ENCODE results near the gene MED13L.
A peak's percentile ranks its signal among the peaks of the same experiment; 100 is the strongest.

The MED13L gene

DNA sequence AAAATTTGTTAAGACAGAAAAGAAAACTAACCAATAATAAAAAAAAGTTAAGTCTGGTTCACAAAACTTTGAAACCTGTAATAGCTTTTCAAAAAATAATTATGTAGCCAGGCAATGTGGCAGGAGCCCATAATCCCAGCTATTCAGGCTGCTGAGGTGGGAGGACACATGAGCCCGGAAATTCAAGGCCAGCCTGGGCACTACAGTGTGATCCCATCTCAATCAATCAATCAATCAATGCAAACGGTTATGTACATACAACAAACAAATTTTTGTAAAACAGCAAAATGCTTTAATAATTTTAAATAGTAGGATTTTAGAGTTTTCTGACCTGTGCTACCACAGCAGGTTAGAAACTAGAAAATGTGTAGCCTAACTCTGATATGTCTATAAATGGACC, 152.4 kb downstream of the MED13L start:
- no peak for DNase-seq

DNA sequence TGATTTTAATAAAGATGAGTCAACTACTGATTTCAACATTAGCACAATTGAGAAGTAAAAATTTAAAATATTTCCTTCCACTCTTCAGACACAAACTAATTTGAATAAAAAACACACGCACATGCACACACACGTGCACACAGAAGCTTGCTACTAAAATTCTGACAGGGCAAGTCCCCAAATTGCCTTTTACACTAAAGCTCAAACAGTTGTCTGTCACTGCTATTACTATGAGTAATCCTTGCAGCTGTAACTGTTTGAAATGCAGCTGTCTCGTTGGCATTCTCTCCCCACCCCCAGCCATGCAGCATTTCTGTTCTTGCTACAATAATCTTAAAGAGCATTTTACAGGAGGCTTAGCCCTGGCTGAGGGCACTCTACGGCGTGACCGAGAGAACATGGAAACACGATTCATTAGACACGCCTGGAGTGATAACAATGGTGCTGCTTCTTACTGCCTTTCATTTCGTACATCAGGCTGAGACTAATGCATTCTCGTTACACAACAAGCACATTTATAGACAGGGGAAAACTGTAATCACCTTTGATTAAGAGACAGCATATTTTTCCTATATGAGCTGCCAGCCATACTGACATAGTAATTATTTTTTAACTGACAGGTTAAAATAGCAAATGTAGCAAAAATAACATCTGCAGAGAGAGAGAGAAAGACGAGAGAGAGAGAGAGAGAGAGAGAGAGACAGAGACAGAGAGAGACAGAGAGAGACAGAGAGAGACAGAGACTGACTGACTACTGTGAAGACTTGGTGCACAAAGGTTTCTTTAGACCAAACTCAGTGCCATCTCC, 153.8 kb downstream of the MED13L start:
- peak; percentile 72 to 80 for DNase-seq

DNA sequence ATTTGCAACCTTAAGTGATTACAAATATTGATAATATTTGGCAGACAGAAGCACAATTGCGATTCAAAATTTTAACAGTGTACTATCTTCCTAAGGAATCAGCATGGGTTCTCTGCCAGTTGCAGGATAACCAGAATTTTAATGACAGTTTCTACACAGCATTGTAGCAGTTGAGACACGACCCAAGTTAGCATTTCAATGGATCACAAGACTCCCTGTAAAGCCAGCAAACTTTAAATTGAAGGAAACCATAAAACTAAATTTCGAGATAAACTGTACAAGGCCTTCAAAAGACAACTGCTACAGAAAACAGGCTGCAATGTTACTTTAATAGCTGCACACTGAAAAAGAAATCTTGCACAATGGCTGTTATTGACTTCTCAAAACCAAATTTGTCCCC, 154.9 kb downstream of the MED13L start:
- DNase-seq = no peak

DNA sequence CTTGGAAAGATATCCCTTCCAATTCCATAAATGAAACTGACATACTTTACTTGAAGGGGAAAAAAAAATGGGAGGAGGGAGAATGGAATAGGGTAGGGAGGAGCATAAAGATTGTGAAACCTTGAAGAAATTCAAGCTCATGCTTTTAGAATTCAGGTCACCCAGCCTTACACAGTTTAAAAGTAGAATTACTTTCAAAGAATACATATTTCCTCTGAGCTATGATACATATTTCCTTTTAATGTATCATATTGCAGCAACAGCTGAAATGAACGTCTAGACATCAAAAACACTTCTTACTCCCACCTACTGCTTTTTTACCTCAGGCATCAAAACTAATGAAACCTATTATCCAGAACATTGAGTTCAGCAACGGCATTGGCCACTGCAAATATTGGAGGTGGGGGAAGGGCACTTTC, 156.0 kb downstream of the MED13L start:
- DNase-seq = no peak

DNA sequence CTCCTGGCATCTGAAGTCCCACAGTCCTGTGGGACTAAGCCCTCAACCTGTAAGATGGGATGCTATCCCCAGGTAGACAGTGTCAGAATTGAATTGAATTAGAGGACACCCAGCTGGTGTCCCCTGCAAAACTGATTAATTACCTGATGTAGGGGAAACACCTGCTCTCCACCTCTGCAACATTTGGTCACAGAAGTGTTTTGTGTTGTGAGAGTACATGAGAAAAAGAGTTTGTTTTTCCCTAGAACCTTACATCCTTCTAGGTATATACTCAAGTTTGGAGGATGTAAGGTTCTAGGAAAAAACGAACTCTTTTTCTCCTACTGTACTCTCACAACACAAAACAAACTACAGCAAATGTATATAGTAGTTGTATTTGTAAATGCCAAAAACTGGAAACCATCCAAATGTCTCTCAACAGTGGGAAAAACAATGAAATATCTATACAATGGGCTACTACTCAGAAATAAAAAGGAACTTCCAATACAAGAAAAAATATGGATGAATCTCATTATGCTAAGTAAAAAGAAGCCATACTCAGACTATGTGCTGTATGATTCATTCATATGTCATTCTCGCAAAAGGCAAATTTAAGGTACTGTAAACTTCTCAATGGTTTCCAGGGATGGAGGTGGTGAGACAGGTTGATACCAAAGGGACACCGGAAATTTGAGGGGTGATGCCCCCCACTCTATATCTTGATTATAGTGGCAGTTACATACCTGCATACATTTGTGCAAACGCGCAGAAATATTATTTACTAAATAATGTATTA, 160.7 kb downstream of the MED13L start:
- DNase-seq = no peak

DNA sequence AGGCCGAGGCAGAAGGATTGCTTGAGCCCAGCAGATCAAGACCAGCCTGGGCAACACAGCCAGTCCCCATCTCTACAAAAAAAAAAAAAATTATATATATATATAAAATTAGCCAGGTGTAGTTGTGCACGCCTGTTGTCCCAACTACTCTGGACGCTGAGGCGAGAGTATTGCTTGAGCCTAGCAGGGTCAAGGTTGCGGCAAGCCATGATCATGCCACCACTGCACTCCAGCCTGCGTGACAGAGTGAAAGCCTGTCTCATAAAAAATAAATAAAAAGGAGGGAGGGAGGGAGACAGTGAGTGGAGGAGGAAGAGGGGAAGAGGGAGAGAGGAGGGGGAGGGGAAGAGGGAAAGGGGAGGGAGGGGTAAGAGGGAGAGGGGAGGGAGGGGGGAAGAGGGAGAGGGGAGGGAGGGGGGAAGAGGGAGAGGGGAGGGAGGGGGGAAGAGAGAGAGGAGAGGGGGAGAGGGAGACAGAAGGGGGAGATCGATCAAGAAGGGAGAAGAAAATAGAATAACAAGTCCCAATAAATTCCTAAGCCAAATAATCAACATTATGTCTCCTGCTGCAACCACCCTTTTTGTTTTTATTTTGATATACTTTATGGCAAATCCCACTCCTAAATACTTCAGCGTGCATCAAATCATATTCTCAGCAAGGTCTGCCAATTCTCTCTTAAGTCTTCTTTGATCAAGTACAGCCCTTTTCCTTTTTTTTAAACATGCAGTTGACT, 163.9 kb downstream of the MED13L start:
- no peak for DNase-seq

DNA sequence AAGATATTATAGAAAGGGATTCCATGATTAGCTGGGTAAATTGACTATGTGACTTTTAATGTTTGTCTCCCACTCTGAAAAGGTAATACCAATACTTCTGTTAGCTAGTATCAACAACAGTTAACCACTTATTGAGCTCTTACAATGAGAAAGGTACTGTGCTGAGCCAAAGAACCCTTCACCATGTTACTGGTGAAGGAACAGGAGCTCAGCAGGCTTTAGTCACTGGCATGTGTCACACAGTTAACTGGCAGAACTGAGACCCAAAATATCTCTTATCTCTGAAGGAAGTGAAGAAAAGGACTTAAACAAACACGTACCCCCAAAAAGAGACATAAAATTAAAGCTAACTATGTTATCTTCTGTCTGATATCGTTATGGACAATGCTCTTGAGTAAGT, 170.6 kb downstream of the MED13L start:
- DNase-seq = no peak

DNA sequence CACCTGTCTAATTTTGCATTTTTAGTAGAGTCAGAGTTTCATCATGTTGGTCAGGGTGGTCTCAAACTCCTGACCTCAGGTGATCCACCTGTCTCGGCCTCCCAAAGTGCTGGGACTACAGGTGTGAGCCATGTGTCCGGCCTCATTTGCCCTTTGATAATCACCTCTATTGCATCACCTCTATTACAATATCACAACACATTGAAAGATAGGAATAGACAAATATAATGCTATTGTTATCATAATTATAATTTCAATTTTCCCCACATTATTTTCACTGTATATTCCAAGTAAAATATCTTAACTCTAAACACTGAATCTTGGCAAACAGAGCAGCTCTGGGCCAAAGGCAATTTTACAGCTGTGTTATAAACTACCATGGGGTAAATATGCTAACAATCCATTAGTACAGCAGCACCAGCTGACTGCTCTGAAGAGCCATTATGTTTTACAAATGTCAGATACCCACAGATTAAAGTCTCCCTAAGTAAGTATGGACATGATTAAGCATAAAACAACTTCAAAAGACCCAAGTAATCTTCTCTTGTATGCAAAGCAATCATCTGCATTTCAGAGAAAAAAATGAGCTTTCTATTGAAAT, 173.2 kb downstream of the MED13L start:
- DNase-seq = no peak

DNA sequence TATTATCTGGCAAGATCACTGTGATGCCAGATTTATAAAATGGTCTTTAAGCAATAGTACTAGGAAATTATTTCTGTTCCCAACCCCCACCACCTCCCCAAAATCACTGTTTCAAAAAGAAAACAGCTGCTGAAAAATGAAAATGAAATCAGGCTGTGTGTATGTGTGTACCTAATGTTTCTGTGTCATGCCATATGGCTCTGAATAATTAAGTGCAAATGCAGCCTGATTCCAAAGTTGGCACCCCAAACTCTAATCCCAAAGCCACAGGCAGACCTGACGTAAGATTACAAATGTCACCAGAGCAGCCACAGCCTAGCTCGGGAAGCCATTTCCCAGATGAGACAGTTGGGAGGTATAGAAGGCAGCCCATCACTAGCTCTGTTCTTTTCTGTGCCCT, 175.5 kb downstream of the MED13L start:
- no peak for DNase-seq

DNA sequence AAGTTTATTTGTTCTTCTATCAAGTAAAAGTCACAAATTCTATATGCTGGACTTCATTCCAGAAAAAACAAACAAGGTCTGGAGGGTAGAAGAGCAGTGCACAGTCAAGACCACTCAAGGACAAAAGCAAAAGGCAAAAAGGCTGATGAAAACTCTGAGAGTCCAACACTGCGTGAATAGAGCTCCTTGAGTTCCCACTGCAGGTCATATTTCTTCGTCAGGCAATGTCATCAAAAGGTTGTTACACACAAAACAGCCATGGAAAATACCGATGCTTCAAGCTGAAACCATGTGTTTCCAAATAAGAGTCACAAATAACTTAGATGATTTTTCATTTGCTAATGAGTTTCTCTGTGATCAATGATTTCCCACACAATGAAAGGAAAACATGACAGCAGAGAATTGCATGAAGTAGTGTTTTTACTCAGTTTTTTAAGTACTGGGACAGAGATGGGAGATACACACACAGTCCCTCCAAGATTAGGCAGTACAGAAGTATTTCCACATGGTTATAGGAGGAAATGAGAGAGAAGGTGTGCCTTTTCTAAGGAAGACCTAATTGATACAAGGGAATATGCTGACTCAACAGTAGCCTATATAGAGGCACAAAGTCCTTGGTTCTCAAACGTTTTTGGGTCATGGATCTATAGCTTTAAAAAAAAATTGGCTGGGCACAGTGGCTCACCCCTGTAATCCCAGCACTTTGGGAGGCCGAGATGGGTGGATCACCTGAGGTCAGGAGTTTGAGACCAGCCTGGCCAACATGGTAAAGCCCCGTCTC, 177.7 kb downstream of the MED13L start:
- DNase-seq = no peak

DNA sequence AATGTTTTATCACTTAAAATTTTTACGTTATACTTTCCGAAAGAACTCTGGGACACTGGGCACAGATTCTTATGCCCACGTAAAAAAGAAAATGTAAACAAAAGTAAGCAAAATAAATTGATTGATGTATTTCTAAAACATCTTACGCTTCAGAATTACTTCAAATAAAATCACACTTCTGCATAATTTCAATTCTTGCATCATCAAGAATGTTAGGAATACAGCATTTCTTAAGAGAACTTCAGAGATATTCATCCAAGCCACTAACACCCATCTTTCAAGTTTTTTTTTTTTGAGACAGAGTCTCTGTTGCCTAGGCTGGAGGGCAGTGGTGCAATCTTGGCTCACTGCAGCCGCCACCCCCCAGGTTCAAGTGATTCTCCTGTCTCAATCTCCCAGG, 180.6 kb downstream of the MED13L start:
- peak in 1 of 2 donors; percentile 9 for DNase-seq

DNA sequence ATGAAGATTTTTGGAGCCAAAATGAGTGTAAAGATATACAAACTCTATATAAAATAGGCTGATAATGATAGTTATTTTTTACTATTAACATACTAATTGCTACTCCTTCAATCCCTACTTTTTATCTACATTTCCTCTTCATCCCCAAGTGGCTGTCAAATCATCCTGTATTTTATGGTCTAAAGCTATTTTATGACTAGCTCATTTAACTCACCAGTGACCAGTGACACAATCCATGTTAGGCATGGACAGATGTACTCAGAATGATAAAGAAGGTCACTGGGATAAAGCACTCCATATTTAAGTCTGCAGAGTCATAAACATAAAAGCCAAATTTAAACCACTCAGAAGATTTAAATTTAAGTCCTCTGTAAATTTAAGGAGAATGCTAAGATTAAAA, 183.0 kb downstream of the MED13L start:
- DNase-seq = no peak

DNA sequence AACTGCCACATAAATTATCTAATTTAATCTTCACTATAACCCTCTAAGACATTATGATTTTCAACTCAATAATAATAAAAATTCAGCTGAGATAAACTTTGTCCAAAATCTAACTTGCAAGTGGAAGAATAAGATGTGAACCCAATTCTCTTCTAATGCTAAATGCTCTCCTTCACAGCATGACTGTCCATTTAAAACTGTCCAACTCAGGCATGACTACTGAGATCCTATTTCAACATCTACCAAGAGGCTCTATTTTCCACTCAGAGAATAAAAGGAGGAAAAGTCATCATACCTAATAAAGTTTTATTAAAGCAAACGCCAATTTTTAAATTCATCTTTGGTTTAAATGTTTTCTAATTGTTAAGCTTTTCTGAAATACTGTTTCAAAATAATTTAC, 183.6 kb downstream of the MED13L start:
- DNase-seq = no peak

DNA sequence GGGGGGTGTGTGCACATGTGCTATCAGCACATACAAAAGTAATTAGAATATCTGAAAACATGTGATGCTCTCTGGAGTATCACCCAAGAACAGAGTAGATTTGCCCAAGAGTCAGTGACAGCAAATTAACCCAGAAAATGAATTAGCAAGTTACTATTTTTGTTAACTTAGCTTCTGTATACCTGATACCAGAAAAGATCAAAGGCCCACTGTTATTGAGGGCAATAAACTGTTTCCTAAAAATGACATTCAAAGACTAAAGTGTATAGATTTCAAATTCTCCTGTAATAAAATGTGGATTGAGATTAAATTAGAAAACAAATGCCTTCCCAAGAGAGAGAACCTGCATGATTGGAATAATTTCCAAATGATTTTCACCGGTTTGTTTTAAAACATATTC, 184.7 kb downstream of the MED13L start:
- no peak for DNase-seq

DNA sequence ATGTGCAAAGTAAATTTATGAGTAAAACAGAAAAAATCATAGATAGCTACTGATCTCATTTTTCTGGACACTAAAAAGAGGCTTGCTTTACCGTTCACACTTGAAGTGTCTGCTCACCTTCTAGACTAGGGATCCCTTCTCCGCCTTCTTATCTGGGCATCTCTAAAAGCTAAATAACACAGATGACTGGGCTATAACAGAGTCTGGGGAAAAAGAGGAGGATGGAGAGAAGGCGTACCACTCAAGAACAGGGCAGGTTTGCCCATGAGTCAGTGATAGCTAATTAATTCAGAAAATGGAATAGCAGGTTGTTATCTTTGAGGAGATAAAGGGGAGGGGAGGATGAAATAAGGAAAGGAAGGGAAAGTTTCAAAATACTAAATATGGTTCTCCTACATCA, 185.3 kb downstream of the MED13L start:
- DNase-seq = no peak

DNA sequence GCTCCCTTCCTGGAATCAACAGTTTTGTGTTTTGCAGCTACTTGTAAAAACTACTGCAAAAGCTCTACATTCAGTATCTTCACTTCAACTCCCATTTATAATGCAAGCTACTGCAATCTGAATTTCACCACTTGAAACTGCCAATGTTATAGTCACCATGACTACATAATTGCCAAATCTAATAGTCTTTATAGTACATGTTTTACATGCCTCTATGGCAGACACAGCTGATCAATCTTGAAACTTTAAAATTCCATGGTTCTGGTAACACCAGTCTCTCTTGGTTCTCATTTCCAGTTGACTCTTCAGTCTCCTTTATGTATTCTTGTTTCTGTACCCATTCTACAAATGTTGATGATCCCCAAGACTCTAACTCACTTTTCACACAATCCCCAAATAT, 185.9 kb downstream of the MED13L start:
- no peak for DNase-seq

DNA sequence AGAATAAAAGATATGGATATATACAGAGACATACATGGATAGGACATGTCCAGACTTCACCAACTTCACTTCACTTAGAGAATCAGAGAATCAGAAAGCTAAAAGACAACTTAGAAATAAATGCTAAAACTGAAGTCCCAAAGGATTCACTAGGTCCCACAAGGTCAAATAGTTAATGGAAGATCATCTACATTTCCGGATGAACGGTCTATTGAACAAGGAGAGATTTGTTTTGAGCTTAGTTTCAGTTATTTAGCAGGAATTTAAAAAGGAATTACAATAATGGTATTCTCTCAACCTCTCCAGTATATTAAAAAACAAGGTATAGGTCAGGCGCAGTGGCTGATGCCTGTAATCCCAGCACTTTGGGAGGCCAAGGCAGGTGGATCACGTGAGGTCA, 187.0 kb downstream of the MED13L start:
- no peak for DNase-seq

DNA sequence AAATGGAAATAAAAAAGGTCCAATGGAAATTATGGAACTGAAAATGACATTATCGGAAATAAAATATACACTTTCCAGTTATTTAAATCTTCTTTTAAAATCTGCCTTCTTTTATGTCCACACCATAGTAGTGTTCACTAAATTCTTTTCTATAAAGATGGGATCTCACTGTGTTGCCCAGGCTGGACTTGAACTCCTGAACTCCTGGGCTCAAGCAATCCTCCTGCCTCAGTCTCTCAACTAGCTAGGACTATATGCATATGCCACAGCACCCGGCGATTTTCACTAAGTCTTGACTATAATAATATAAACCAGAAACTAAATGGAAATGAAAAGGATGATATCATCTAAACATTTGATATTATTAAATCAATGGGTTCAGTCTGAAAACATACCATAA, 188.4 kb downstream of the MED13L start:
- DNase-seq = no peak

DNA sequence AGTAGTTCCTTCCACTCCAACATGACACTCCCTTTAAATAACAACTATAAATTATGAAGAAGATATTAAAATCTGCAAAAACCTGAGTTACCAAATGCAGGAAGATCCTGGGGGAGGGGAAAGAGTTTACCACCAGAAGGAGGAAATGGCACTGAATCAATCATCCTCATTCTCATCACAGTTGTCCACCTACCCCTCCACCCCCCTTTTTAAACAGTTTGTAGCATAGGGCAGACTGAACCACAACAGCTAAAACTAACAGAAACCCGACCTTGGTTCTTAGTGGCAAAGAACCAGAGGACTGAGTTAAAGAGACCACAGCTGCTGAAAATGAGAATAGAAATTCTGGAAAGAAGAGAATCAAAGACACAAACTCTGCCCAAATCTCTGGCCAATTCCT, 189.5 kb downstream of the MED13L start:
- no peak for DNase-seq

DNA sequence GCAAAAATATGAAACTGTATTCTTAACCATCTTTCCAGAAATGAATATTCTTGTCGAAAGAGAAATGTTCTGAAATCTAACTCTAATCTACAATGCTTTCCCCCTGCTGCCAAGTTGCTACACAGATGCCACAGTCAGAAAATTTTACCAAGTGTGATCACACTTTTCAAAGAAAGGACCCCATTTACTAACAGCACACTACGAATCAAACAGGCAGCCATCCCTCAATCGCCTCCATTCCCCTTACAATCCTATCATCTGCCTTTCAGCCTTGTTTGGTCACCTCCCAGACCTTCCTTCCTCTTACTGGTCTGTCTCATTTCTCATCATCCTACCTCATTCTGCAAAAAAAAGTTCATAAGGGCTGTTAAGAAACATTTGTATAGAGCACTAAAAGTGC, 190.1 kb downstream of the MED13L start:
- no peak for DNase-seq

DNA sequence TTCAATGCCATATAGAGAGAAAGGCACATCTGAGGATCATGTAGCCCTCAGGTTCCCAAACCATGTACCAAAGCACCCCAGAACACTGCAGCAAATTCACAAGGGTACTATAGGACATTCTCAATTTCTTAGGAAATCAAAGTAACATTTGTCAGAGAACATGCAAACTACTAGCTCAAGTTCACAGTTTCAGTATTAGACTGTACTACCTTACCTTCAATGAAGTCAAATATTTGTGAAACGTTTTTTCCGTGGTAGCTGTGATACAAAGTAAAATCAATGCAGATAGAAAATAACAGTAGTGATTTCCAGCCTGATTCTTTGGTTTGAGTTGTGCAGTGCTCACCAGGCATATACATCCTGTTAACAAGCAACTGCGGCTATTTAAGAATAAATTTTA, 197.1 kb downstream of the MED13L start:
- DNase-seq = no peak

DNA sequence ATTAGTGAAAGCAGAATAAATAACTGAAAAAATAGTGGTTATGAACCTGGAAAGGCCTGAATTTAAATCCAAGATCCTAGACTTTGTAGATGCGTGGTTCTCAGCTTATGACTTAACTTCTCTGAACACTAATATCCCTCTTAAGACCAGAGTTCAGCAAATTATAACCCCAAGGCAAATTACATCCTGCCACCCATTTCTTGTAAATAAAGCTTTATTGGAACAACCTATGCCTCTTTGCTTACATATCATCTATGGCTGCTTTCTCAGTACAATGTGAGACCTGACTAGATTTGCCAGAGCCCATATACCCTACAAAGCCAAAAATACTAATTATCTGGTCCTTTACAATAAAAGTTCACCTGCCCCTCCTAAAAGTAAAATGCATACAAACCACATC, 199.1 kb downstream of the MED13L start:
- no peak for DNase-seq

DNA sequence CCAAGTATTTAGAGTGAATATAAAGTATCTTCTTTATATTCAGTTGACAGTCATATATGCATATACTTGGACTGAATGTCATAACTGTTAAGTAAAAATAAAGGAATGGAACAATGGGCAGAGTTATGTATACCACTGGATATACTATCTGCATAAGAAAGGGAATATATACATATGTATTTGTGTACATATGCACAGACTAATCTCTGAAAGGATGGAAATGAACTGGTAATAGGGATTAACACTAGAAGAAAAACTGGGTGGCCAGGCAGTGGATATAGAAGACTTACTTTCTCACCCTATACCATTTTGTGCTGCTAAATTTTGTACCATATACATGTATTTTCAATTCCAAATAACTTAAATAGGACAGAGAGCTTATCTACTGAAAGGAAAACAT, 200.1 kb downstream of the MED13L start:
- DNase-seq = no peak

Data from inflammatory macrophage treated with lipopolysaccharide for 1 hour (primary cell).